Astrocyte of the spinal cord (primary cell): ENCODE measurements around the gene DNAJC5.
A peak's percentile ranks its signal among the peaks of the same experiment; 100 is the strongest.

Experiments
- DNase-seq: peaks from one replicate; pipeline ENCODE4 v3.0.0; 2011; ENCODE audit warnings: low read depth, low spot score
- H3K4me3 ChIP-seq: 2 replicates; pipeline ENCODE4 v1.5.1; 2011; ENCODE audit warnings: low read depth, mild to moderate bottlenecking, low read length, moderate library complexity
- in situ Hi-C: cut with HindIII; loops from 2 replicates; pipeline ENCODE4 v1.10.0; 2017; ENCODE audit warnings: low sequenced_read_pairs
- TF ChIP-seq, protein P1 (sequence below): IDR thresholded peaks from 2 replicates; pipeline ENCODE4 v1.5.1; 2012; ENCODE audit warnings: low read depth, mild to moderate bottlenecking, low read length, inconsistent platforms

DNAJC5 gene

GRCh38 chr20:63976980-63977738, 82.2 kb downstream of the DNAJC5 start:
- DNase-seq: no peak
- in situ Hi-C loops: no loop called here
- H3K4me3 ChIP-seq: no peak overlapping the region
- TF ChIP-seq, protein P1, sequence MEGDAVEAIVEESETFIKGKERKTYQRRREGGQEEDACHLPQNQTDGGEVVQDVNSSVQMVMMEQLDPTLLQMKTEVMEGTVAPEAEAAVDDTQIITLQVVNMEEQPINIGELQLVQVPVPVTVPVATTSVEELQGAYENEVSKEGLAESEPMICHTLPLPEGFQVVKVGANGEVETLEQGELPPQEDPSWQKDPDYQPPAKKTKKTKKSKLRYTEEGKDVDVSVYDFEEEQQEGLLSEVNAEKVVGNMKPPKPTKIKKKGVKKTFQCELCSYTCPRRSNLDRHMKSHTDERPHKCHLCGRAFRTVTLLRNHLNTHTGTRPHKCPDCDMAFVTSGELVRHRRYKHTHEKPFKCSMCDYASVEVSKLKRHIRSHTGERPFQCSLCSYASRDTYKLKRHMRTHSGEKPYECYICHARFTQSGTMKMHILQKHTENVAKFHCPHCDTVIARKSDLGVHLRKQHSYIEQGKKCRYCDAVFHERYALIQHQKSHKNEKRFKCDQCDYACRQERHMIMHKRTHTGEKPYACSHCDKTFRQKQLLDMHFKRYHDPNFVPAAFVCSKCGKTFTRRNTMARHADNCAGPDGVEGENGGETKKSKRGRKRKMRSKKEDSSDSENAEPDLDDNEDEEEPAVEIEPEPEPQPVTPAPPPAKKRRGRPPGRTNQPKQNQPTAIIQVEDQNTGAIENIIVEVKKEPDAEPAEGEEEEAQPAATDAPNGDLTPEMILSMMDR: no peak

GRCh38 chr20:63977739-63978276, 82.9 kb downstream of the DNAJC5 start:
- in situ Hi-C loops: no loop called here
- H3K4me3 ChIP-seq: no peak overlapping the region
- peak; percentile 78 for DNase-seq
- TF ChIP-seq, protein P1: no peak

DNA sequence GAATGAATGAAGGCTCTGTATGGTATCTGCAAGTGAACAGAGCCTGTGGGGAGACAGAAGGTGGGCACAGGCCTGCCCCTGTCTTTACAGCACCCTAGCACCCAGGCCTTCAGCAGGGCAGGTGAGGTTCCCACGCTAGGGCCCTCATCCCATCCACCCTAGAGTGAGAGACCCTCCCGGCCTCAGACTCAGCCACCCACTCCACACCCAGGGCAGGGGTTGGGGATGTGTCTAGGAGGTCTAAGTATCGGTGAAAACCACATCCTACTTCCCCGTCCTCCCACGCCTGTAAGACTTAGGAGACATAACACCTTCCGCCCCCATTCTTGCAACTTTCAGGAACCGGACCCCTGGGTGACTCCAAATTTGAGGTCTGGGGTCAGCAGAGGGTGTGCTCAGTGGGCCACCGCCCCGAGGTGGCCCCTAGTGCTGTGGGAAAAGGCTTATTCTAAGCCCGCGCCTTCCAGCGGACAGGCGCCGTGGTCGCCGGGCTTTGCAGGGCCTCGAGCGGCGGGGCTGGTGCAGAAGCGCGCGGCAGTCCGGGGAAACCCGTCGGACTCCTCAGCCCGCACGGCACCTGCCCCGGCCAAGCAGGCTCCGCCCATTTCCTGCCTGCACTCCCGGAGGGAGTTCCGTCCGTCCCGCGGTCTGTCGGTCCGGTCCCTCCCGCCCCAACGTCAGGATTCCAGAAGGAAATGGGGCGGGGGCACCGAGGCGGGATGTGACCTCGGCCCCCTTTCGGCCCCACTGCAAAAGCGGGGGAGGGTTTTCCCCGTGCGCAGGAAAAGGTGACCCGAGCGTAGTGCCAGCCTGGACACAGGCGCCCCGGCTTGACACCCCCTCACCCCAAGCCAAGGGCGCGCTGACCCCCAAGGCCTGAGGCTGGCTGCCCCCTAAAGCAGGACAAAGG, 83.6 kb downstream of the DNAJC5 start:
- peak; percentile 30 for DNase-seq
- H3K4me3 ChIP-seq: peak overlapping the region; percentile 49
- in situ Hi-C loops: no loop called here
- TF ChIP-seq, protein P1: no peak

GRCh38 chr20:63979229-63979556, 84.3 kb downstream of the DNAJC5 start:
- DNase-seq: no peak
- in situ Hi-C loops: no loop called here
- TF ChIP-seq, protein P1: no peak
- H3K4me3 ChIP-seq: peak overlapping the region; percentile 49

DNA sequence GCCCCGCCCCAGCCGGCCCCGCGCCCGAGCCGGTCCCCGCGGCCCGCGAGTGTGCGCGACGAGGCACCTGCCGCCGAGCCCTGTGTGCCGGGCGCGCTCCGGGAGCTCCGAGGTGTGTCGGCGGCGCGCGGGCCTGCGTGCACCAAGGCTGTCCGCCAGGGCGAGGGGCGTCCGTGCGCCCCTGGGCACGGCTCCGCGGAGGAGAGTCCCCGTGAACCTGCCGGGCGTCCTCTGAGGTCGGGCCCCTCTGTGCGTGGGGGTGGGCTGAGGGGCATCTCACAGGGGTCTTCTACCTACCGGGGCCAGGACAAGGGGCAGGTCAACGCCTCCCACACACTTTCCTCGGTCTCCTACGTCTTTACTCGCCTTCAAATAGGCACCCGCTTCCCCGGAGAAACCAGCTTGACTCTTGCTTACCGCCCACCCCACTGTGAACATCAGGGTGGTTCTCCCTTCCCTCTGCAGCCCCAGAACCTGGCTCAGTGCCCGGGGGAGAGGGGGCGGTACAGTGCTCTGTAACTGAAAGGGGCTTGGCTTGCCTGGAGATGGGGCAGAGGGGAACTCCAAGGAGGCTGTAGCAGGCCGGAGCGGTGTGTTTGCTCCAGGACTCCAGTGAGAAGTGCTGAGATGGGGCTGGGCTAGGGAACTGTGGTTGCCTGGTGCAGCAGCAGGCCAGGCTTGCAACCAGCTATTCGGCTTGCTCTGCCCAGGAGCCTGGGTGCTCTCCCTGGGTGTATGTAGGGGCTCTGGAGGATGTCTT, 84.8 kb downstream of the DNAJC5 start, which contains the start of gene SAMD10:
SAMD10 (minus strand) TSS at position 86 of the 760 bp plus-strand sequence. CDS start 175 bp downstream, outside the sequence.
- H3K4me3 ChIP-seq: peak within 1 kb of the TSS; percentile 49
- TF ChIP-seq, protein P1: no peak
- DNase-seq: peak; percentile 32
- in situ Hi-C loops: no loop called here

DNA sequence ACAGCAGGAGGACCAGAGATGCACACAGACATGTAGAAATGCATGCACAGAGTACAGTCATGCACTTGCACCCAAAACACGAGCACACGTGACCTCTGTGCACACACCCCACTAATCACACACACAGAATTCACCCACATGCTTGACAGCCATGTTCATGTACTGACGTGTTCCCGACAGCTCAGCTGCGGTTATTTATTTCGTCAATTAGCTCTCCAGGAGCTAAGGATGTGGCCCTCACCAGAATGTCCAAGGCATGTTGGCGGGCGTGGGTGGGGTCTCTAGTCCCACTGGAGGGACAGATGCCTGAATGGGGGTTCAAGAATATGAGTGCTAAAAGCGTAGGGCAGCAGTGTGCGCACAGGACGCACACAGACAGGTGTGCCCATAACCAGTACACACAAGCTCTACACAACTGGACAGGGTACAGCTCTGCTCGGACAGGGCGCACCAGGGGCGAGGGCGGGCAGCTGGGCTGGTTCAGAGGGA, 85.4 kb downstream of the DNAJC5 start:
- in situ Hi-C loops: no loop called here

More for the DNA sequence above, 85.4 kb downstream of the DNAJC5 start:
- peak overlapping the region; percentile 91 for H3K4me3 ChIP-seq
- no peak for DNase-seq
- TF ChIP-seq, protein P1: no peak
